OCI-LY7 (cell line): ENCODE results near the gene OR2L8. TPM values are rescaled to one million over a fixed set of nuclear protein-coding genes. Genes with fewer than 3 reads are reported as not detected.

ENCODE experiments used
- BruUV-seq: library from RNA; stranded (reverse); fragments of 400-500 nt; replicated peaks from 2 replicates; lab custom pipeline; 2021; lab: Mats Ljungman, UMichigan
- CTCF ChIA-PET: fragments of 300-600 bp; sonication (Branson Sonifier 250); formaldehyde crosslinking; loops from one replicate; lab custom pipeline; 2022; ENCODE audit warnings: antibody characterized with exemption; ENCODE audit not compliant: unreplicated experiment; lab: Charles Lee
- POLR2A ChIA-PET: fragments of 300-600 bp; sonication (Branson Sonifier 250); formaldehyde crosslinking; loops from one replicate; lab custom pipeline; 2022; ENCODE audit warnings: antibody characterized with exemption; lab: Charles Lee
- DNase-seq: peaks from one replicate; pipeline ENCODE4 v3.0.0-alpha.2; 2015; ENCODE audit warnings: low spot score
- H2AFZ ChIP-seq: fragments of 200-600 bp; sonication (generic), shearing (Covaris generic); 2 replicates; pipeline ENCODE4 v1.6.1; 2014; ENCODE audit warnings: mild to moderate bottlenecking, antibody characterized with exemption, low read length, moderate library complexity
- H3K27ac ChIP-seq: fragments of 200-600 bp; sonication (generic); 2 replicates; pipeline ENCODE4 v1.5.1; 2014; ENCODE audit warnings: mixed run types, low read depth, mild to moderate bottlenecking, moderate library complexity, low read length, inconsistent platforms; ENCODE audit not compliant: poor library complexity, severe bottlenecking
- H3K36me3 ChIP-seq: fragments of 200-600 bp; sonication (generic); 2 replicates; pipeline ENCODE4 v1.6.1; 2014; ENCODE audit warnings: mild to moderate bottlenecking, antibody characterized with exemption, low read length, moderate library complexity, mixed read lengths; ENCODE audit not compliant: insufficient read depth
- H3K4me1 ChIP-seq: fragments of 200-600 bp; sonication (generic); 2 replicates; pipeline ENCODE4 v1.5.1; 2014; ENCODE audit warnings: mild to moderate bottlenecking, low read length; ENCODE audit not compliant: insufficient read depth, poor library complexity, severe bottlenecking
- H3K4me2 ChIP-seq: fragments of 200-600 bp; sonication (generic); 2 replicates; pipeline ENCODE4 v1.6.1; 2014; ENCODE audit warnings: mild to moderate bottlenecking, low read length
- H3K4me3 ChIP-seq: fragments of 200-600 bp; sonication (generic); 2 replicates; pipeline ENCODE4 v1.5.1; 2014; ENCODE audit warnings: mild to moderate bottlenecking, low read depth, low read length; ENCODE audit not compliant: poor library complexity, severe bottlenecking
- H3K79me2 ChIP-seq: fragments of 200-600 bp; sonication (generic); 2 replicates; pipeline ENCODE4 v1.6.1; 2016; ENCODE audit warnings: low read depth, mild to moderate bottlenecking, low read length, moderate library complexity, mixed read lengths; ENCODE audit not compliant: insufficient read depth
- H3K9me2 ChIP-seq: fragments of 200-600 bp; sonication (generic); 2 replicates; pipeline ENCODE4 v1.6.1; 2016; ENCODE audit warnings: mild to moderate bottlenecking, low read length, mixed read lengths; ENCODE audit not compliant: insufficient read depth
- H3K9me3 ChIP-seq: fragments of 200-600 bp; sonication (generic); 2 replicates; pipeline ENCODE4 v1.6.1; 2014; ENCODE audit warnings: mild to moderate bottlenecking, mixed run types, low read length, mixed read lengths
- H4K20me1 ChIP-seq: fragments of 200-600 bp; sonication (generic); 2 replicates; pipeline ENCODE4 v1.6.1; 2014; ENCODE audit warnings: mild to moderate bottlenecking, antibody characterized with exemption, low read length, moderate library complexity, mixed read lengths; ENCODE audit not compliant: insufficient read depth
- EZH2phosphoT487 ChIP-seq: fragments of 200-600 bp; sonication (generic); IDR thresholded peaks from 2 replicates; pipeline ENCODE4 v1.6.1; 2018; ENCODE audit warnings: low read depth, borderline replicate concordance, mild to moderate bottlenecking, mixed run types, antibody characterized with exemption, low read length, moderate library complexity, mixed read lengths
- intact Hi-C: fragments of 100-400 bp; cut with micrococcal nuclease; formaldehyde crosslinking; loops from one replicate; pipeline ENCODE4 v1.10.0; 2022; ENCODE audit not compliant: unreplicated experiment
- small RNA-seq: library from RNA; depleted of rRNA; stranded (forward); fragments of <200 nt; gene quantifications from one replicate; pipeline ENCODE3, GENCODE V24; 2014
- total RNA-seq, 2 experiments: library from RNA; depleted of rRNA in 1 of 2; stranded (reverse); fragments of >200 nt in 1 of 2; shearing (Covaris generic) in 1 of 2; gene quantifications; 2 replicates each; pipeline ENCODE4 v1.2.3, GENCODE V29; 2014 to 2022
- TF ChIP-seq, protein P1 (sequence below): fragments of 200-600 bp; sonication (generic); conservative IDR thresholded peaks from 2 replicates; pipeline ENCODE4 v1.5.1; 2014; ENCODE audit warnings: mild to moderate bottlenecking, antibody characterized with exemption, low read length, moderate library complexity, mixed read lengths

Gene OR2L8
- total RNA-seq, 2 experiments from 2014 or later, result not detected

DNA sequence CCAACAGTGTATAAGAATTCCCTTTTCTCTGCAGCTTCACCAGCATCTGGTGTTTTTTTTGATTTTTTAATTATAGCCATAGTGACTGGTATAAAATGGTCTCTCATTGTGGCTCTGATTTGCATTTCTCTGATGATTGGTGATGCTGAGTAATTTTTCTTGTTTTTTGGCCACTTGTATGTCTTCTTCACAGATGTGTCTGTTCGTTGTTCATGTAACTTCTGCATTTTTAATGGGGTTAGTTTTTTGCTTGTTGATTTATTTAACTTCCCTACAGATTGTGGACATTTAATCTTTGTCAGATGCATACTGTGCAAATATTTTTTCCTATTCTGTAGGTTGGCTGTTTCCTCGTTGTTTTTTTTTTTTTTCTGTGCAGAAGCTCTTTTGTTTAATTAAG lies 44.3 kb downstream of the OR2L8 start:
- H3K79me2 ChIP-seq, result no peaks in the 10 kb centered on the region
- ChIA-PET CTCF (no interaction called here), POLR2A (no interaction called here)
- H2AFZ ChIP-seq, result no peak overlapping the region
- H3K4me2 ChIP-seq, result no peak overlapping the region
- intact Hi-C loops, result no loop called here
- TF ChIP-seq, protein P1, sequence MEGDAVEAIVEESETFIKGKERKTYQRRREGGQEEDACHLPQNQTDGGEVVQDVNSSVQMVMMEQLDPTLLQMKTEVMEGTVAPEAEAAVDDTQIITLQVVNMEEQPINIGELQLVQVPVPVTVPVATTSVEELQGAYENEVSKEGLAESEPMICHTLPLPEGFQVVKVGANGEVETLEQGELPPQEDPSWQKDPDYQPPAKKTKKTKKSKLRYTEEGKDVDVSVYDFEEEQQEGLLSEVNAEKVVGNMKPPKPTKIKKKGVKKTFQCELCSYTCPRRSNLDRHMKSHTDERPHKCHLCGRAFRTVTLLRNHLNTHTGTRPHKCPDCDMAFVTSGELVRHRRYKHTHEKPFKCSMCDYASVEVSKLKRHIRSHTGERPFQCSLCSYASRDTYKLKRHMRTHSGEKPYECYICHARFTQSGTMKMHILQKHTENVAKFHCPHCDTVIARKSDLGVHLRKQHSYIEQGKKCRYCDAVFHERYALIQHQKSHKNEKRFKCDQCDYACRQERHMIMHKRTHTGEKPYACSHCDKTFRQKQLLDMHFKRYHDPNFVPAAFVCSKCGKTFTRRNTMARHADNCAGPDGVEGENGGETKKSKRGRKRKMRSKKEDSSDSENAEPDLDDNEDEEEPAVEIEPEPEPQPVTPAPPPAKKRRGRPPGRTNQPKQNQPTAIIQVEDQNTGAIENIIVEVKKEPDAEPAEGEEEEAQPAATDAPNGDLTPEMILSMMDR, result no peak
- TF ChIP-seq EZH2phosphoT487, result no peak
- no peak overlapping the region for H3K4me3 ChIP-seq
- H3K36me3 ChIP-seq, result no peaks in the 10 kb centered on the region
- H3K9me3 ChIP-seq, result no peaks in the 10 kb centered on the region
- no peak for DNase-seq
- no peaks in the 10 kb centered on the region for H3K9me2 ChIP-seq
- H3K4me1 ChIP-seq, result no peaks in the 10 kb centered on the region
- no peak overlapping the region for H3K27ac ChIP-seq
- BruUV-seq, result no TSS peak
- no peaks in the 10 kb centered on the region for H4K20me1 ChIP-seq

DNA sequence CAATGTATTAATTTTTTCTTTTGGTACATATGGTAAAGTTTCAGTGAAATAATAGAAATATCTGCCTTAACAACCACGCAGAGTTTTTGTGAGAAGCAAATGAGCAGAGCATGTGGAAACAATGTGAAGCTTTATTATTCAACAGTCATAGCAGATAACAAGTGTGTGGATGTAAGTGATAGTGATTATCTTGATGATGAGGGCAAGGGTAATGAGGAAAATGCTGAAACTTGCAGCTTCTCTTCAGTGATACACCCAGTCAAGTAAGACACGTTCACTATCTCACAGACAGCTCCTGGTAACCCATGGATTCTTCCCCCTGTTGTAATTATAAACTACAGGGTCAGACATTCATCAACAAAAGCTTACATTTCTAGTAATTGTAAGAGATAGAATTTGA lies 50.2 kb downstream of the OR2L8 start:
- H3K4me3 ChIP-seq, result no peak overlapping the region
- no peak overlapping the region for H3K4me2 ChIP-seq
- CTCF ChIA-PET, result no interaction called here
- H4K20me1 ChIP-seq, result no peaks in the 10 kb centered on the region
- no TSS peak for BruUV-seq
- no peak overlapping the region for H3K27ac ChIP-seq
- H3K36me3 ChIP-seq, result no peaks in the 10 kb centered on the region
- H3K9me3 ChIP-seq, result no peaks in the 10 kb centered on the region
- H3K4me1 ChIP-seq, result no peaks in the 10 kb centered on the region
- H3K79me2 ChIP-seq, result no peaks in the 10 kb centered on the region
- DNase-seq, result no peak
- H2AFZ ChIP-seq, result no peak overlapping the region
- intact Hi-C loops, result no loop called here
- no peaks in the 10 kb centered on the region for H3K9me2 ChIP-seq
- TF ChIP-seq EZH2phosphoT487, result no peak
- TF ChIP-seq, protein P1, result no peak
- POLR2A ChIA-PET, result no interaction called here

Small RNAs within 50 kb of the gene (small RNA-seq; reads per million reads assigned to genes)
- gene RF00019, result not detected

Other genes with a start within 250 kb of the OR2L8 start
- gene OR6F1, start 232.2 kb upstream of the OR2L8 start, total RNA-seq (2014; rRNA removed; shearing (Covaris generic)), result not detected in 2 replicates
- not detected in 2 replicates for gene OR6F1, start 232.2 kb upstream of the OR2L8 start, total RNA-seq (2022)
- gene OR14K1, start 210.2 kb upstream of the OR2L8 start, total RNA-seq (2014; rRNA removed; shearing (Covaris generic)), result not detected in 2 replicates
- not detected in 2 replicates for gene OR14K1, start 210.2 kb upstream of the OR2L8 start, total RNA-seq (2022)
- not detected in 2 replicates for gene OR14A2, start 200.7 kb upstream of the OR2L8 start, total RNA-seq (2014; rRNA removed; shearing (Covaris generic))
- gene OR14A2, start 200.7 kb upstream of the OR2L8 start, total RNA-seq (2022), result not detected in 2 replicates
- not detected in 2 replicates for gene OR1C1, start 188.3 kb upstream of the OR2L8 start, total RNA-seq (2014; rRNA removed; shearing (Covaris generic))
- gene OR1C1, start 188.3 kb upstream of the OR2L8 start, total RNA-seq (2022), result not detected in 2 replicates
- gene OR14A16, start 124.7 kb upstream of the OR2L8 start, total RNA-seq (2014; rRNA removed; shearing (Covaris generic)), result not detected in 2 replicates
- gene OR14A16, start 124.7 kb upstream of the OR2L8 start, total RNA-seq (2022), result not detected in 2 replicates
- not detected in 2 replicates for gene OR11L1, start 107.0 kb upstream of the OR2L8 start, total RNA-seq (2014; rRNA removed; shearing (Covaris generic))
- gene OR11L1, start 107.0 kb upstream of the OR2L8 start, total RNA-seq (2022), result not detected in 2 replicates
- not detected in 2 replicates for gene TRIM58, start 91.7 kb upstream of the OR2L8 start, total RNA-seq (2014; rRNA removed; shearing (Covaris generic))
- gene TRIM58, start 91.7 kb upstream of the OR2L8 start, total RNA-seq (2022), result not detected in 2 replicates
- not detected in 2 replicates for gene OR2W3, start 53.3 kb upstream of the OR2L8 start, total RNA-seq (2014; rRNA removed; shearing (Covaris generic))
- gene OR2W3, start 53.3 kb upstream of the OR2L8 start, total RNA-seq (2022), result not detected in 2 replicates
- gene OR2T8, start 28.6 kb upstream of the OR2L8 start, total RNA-seq (2014; rRNA removed; shearing (Covaris generic)), result not detected in 2 replicates
- gene OR2T8, start 28.6 kb upstream of the OR2L8 start, total RNA-seq (2022), result not detected in 2 replicates
- not detected in 2 replicates for gene OR2AJ1, start 24.0 kb upstream of the OR2L8 start, total RNA-seq (2014; rRNA removed; shearing (Covaris generic))
- gene OR2AJ1, start 24.0 kb upstream of the OR2L8 start, total RNA-seq (2022), result not detected in 2 replicates
- 0.15 TPM in 1 of 2 replicates, not detected in the other for gene OR2AK2, start 16.4 kb downstream of the OR2L8 start, total RNA-seq (2014; rRNA removed; shearing (Covaris generic))
- not detected in 2 replicates for gene OR2AK2, start 16.4 kb downstream of the OR2L8 start, total RNA-seq (2022)
- not detected in 2 replicates for gene OR2L5, start 64.8 kb downstream of the OR2L8 start, total RNA-seq (2014; rRNA removed; shearing (Covaris generic))
- not detected in 2 replicates for gene OR2L5, start 64.8 kb downstream of the OR2L8 start, total RNA-seq (2022)
- gene OR2L2, start 81.2 kb downstream of the OR2L8 start, total RNA-seq (2014; rRNA removed; shearing (Covaris generic)), result 0.06 TPM in 1 of 2 replicates, not detected in the other
- 0.07 and 0.10 TPM in 2 replicates for gene OR2L2, start 81.2 kb downstream of the OR2L8 start, total RNA-seq (2022)
- 0.15 TPM in 1 of 2 replicates, not detected in the other for gene OR2L3, start 98.0 kb downstream of the OR2L8 start, total RNA-seq (2014; rRNA removed; shearing (Covaris generic))
- gene OR2L3, start 98.0 kb downstream of the OR2L8 start, total RNA-seq (2022), result not detected in 2 replicates
- gene OR2L13, start 146.3 kb downstream of the OR2L8 start, total RNA-seq (2014; rRNA removed; shearing (Covaris generic)), result not detected in 2 replicates
- not detected in 2 replicates for gene OR2L13, start 146.3 kb downstream of the OR2L8 start, total RNA-seq (2022)
- gene OR2M5, start 196.3 kb downstream of the OR2L8 start, total RNA-seq (2014; rRNA removed; shearing (Covaris generic)), result not detected in 2 replicates
- not detected in 2 replicates for gene OR2M5, start 196.3 kb downstream of the OR2L8 start, total RNA-seq (2022)
- not detected in 2 replicates for gene OR2M2, start 226.0 kb downstream of the OR2L8 start, total RNA-seq (2014; rRNA removed; shearing (Covaris generic))
- gene OR2M2, start 226.0 kb downstream of the OR2L8 start, total RNA-seq (2022), result not detected in 2 replicates
- not detected in 2 replicates for gene OR2M3, start 248.4 kb downstream of the OR2L8 start, total RNA-seq (2014; rRNA removed; shearing (Covaris generic))
- not detected in 2 replicates for gene OR2M3, start 248.4 kb downstream of the OR2L8 start, total RNA-seq (2022)